Hepatocyte (in vitro differentiated cells): ENCODE data around the gene WDR18.

Source experiments
- EZH2 ChIP-seq: fragments of 200-600 bp; sonication (generic); IDR thresholded peaks from 2 replicates; pipeline ENCODE4 v1.6.1; 2016; ENCODE audit warnings: antibody characterized with exemption, mild to moderate bottlenecking, borderline replicate concordance
- TF ChIP-seq, protein P1 (sequence below): fragments of 200-600 bp; sonication (generic); IDR thresholded peaks from 2 replicates; pipeline ENCODE4 v1.5.1; 2016; ENCODE audit warnings: antibody characterized with exemption, mild to moderate bottlenecking; ENCODE audit not compliant: poor library complexity

- TF ChIP-seq, protein P1, sequence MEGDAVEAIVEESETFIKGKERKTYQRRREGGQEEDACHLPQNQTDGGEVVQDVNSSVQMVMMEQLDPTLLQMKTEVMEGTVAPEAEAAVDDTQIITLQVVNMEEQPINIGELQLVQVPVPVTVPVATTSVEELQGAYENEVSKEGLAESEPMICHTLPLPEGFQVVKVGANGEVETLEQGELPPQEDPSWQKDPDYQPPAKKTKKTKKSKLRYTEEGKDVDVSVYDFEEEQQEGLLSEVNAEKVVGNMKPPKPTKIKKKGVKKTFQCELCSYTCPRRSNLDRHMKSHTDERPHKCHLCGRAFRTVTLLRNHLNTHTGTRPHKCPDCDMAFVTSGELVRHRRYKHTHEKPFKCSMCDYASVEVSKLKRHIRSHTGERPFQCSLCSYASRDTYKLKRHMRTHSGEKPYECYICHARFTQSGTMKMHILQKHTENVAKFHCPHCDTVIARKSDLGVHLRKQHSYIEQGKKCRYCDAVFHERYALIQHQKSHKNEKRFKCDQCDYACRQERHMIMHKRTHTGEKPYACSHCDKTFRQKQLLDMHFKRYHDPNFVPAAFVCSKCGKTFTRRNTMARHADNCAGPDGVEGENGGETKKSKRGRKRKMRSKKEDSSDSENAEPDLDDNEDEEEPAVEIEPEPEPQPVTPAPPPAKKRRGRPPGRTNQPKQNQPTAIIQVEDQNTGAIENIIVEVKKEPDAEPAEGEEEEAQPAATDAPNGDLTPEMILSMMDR, result no peak
- TF ChIP-seq EZH2, result no peak
These were observed 34.9 kb downstream of the WDR18 start for GRCh38 chr19:1018932-1019615.
